ENCODE results near the gene DAD1. TPM values are rescaled to one million over a fixed set of nuclear protein-coding genes. Genes with fewer than 3 reads are reported as not detected.

Gene DAD1
- total RNA-seq, 1 donor from 2014 or later = 155 TPM

DNA sequence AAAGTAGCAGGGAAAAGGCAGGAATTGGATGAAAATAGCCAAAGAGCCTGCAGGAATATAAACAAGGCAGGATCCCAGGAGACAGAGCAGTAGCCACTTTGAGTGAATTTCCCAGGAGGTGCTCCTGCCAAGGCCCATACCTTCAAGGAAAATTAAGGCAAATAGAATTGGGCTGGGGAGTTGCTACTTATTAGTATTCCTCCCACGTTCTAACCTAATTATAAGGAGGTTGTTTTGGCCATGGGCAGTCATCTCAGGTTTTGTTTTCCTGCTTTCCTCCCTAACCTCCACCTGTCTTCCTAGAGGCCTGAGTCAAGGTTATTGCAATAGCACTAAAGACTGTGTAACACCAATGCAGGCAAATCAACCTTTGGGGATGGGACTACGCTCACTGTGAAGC, 73.1 kb downstream of the DAD1 start:
- Mint-ChIP-seq H3K9me3 (no peaks in the 10 kb centered on the region), H3K27me3 (ENCODE audit: low read depth) (no peaks in the 10 kb centered on the region), H3K27ac (ENCODE audit: unreplicated experiment) (no peak overlapping the region), H3K36me3 (ENCODE audit: low read depth) (no peaks in the 10 kb centered on the region), H3K4me1 (peaks cover 32% of the 10 kb centered on the region), H3K4me3 (no peak overlapping the region)
- TF ChIP-seq CTCF (conservative IDR thresholded peaks at IDR 0.05) = no peak
- no peak for DNase-seq (ENCODE audit: low read depth, low spot score)

Other genes starting within 250 kb of the DAD1 start
- gene ABHD4, start 9.1 kb upstream of the DAD1 start, total RNA-seq = 11.2 and 11.6 TPM in 2 replicates
- not detected in 2 replicates for gene OR6J1, start 55.1 kb upstream of the DAD1 start, total RNA-seq
- gene OXA1L, start 177.5 kb upstream of the DAD1 start, total RNA-seq = 121 and 125 TPM in 2 replicates
- gene SLC7A7, start 226.2 kb upstream of the DAD1 start, total RNA-seq = 0.54 and 0.64 TPM in 2 replicates
- 117 and 137 TPM in 2 replicates for gene MRPL52, start 240.7 kb upstream of the DAD1 start, total RNA-seq
- gene MMP14, start 247.4 kb upstream of the DAD1 start, total RNA-seq = 63.2 and 68.6 TPM in 2 replicates